Inferior parietal cortex (tissue), 1 donor: Measurements from ENCODE around the gene BRD7.

ENCODE experiments used
- DNase-seq: peaks from one replicate; pipeline ENCODE4 v3.0.0-alpha.2; 2016; ENCODE audit errors: extremely low spot score

The BRD7 gene

GRCh38 chr16:50271148-50272041 lies 97.4 kb downstream of the BRD7 start:
- DNase-seq, result no peak

- no peak for DNase-seq
Observed at GRCh38 chr16:50270510-50271147, 98.2 kb downstream of the BRD7 start.

- DNase-seq, result no peak
Observed at GRCh38 chr16:50269769-50270509, 98.8 kb downstream of the BRD7 start.

- no peak for DNase-seq
Observed at GRCh38 chr16:50269061-50269705, 99.6 kb downstream of the BRD7 start.

GRCh38 chr16:50268352-50268751 lies 100.4 kb downstream of the BRD7 start:
- no peak for DNase-seq

- DNase-seq, result no peak
Observed at GRCh38 chr16:50267651-50268050, 101.1 kb downstream of the BRD7 start.

- no peak for DNase-seq
Observed at GRCh38 chr16:50267151-50267631, 101.6 kb downstream of the BRD7 start.

- DNase-seq, result no peak
Observed at GRCh38 chr16:50266337-50267091, 102.3 kb downstream of the BRD7 start, which contains the start of gene ADCY7. TSS of gene ADCY7 (plus strand) at chr16:50266551. CDS start at chr16:50288180, 21,629 bp downstream.
